GM23338 (cell line): ENCODE data around the gene FLNB. TPM values are rescaled to one million over a fixed set of nuclear protein-coding genes. Genes with fewer than 3 reads are reported as not detected.

Experiments
- ATAC-seq: fragments of 200-7000 bp; cut with Tn5 transposase; 3 replicates; pipeline ENCODE4 v1.9.1; 2020
- DNase-seq: peaks from one replicate; pipeline ENCODE4 v3.0.0-alpha.2; 2015; ENCODE audit warnings: low spot score
- H2AFZ ChIP-seq: fragments of 200-600 bp; sonication (generic); 2 replicates; pipeline ENCODE4 v1.8.0; 2016; ENCODE audit warnings: antibody characterized with exemption, mild to moderate bottlenecking, moderate library complexity
- H3F3A ChIP-seq: fragments of 200-600 bp; sonication (generic); replicated peaks from 2 replicates; pipeline ENCODE4 v1.8.0; 2017; ENCODE audit warnings: antibody characterized with exemption, mixed run types, low read depth
- H3K27ac ChIP-seq: fragments of 200-600 bp; sonication (generic); 2 replicates; pipeline ENCODE4 v1.6.1; 2016; ENCODE audit warnings: low read depth
- H3K27me3 ChIP-seq: fragments of 200-600 bp; sonication (generic); 2 replicates; pipeline ENCODE4 v1.8.0; 2016; ENCODE audit warnings: mild to moderate bottlenecking, mixed run types, moderate library complexity; ENCODE audit not compliant: insufficient read depth
- H3K36me3 ChIP-seq: fragments of 200-600 bp; sonication (generic); 2 replicates; pipeline ENCODE4 v1.8.0; 2016; ENCODE audit warnings: mild to moderate bottlenecking; ENCODE audit not compliant: insufficient read depth
- H3K4me1 ChIP-seq: fragments of 200-600 bp; sonication (generic); 2 replicates; pipeline ENCODE4 v1.8.0; 2016; ENCODE audit warnings: mild to moderate bottlenecking, moderate library complexity; ENCODE audit not compliant: insufficient read depth
- H3K4me2 ChIP-seq: fragments of 200-600 bp; sonication (generic); 2 replicates; pipeline ENCODE4 v1.7.1; 2017; ENCODE audit warnings: mixed run types
- H3K4me3 ChIP-seq: fragments of 200-600 bp; sonication (generic); 2 replicates; pipeline ENCODE4 v1.6.1; 2016; ENCODE audit warnings: mixed run types
- H3K79me2 ChIP-seq: fragments of 200-600 bp; sonication (generic); replicated peaks from 2 replicates; pipeline ENCODE4 v1.8.0; 2017; ENCODE audit warnings: mild to moderate bottlenecking; ENCODE audit not compliant: insufficient read depth
- H3K9me2 ChIP-seq: fragments of 200-600 bp; sonication (generic); 2 replicates; pipeline ENCODE4 v1.8.0; 2017; ENCODE audit not compliant: insufficient read depth
- H4K20me1 ChIP-seq: fragments of 200-600 bp; sonication (generic); replicated peaks from 2 replicates; pipeline ENCODE4 v1.8.0; 2017; ENCODE audit warnings: mild to moderate bottlenecking; ENCODE audit not compliant: insufficient read depth
- H3K27ac Mint-ChIP-seq: 2 replicates; pipeline ENCODE4 v1.8.0; 2020; ENCODE audit warnings: inconsistent platforms, mild to moderate bottlenecking, moderate library complexity, mixed read lengths
- H3K27me3 Mint-ChIP-seq: 3 replicates; pipeline ENCODE4 v1.8.0; 2022; ENCODE audit warnings: low read depth, mild to moderate bottlenecking, moderate library complexity, mixed read lengths, inconsistent platforms; ENCODE audit not compliant: insufficient read depth, poor library complexity
- H3K36me3 Mint-ChIP-seq: 3 replicates; pipeline ENCODE4 v1.8.0; 2021; ENCODE audit warnings: low read depth, mild to moderate bottlenecking, inconsistent platforms, moderate library complexity, mixed read lengths
- H3K4me1 Mint-ChIP-seq: 3 replicates; pipeline ENCODE4 v1.8.0; 2020; ENCODE audit warnings: mild to moderate bottlenecking, inconsistent platforms, mixed read lengths
- H3K4me3 Mint-ChIP-seq: 3 replicates; pipeline ENCODE4 v1.8.0; 2021; ENCODE audit warnings: moderate library complexity, mild to moderate bottlenecking, inconsistent platforms, mixed read lengths
- H3K9me3 Mint-ChIP-seq: 3 replicates; pipeline ENCODE4 v1.8.0; 2020; ENCODE audit warnings: moderate library complexity, mild to moderate bottlenecking, inconsistent platforms, mixed read lengths
- CTCF ChIP-seq, 2 experiments: fragments of 200-600 bp in 1 of 2; sonication (generic) in 1 of 2; conservative IDR thresholded peaks; 2 replicates each; pipeline versions ENCODE4 v1.5.1 to v1.6.1; 2016 to 2017; ENCODE audit warnings: antibody characterized with exemption in 2 of 2, low read depth in 2 of 2, mild to moderate bottlenecking in 2 of 2, moderate library complexity in 1 of 2
- EZH2phosphoT487 ChIP-seq: fragments of 200-600 bp; sonication (generic); IDR thresholded peaks from one replicate; pipeline ENCODE4 v1.8.1; 2018; ENCODE audit warnings: antibody characterized with exemption; ENCODE audit not compliant: unreplicated experiment
- NANOG ChIP-seq: IDR thresholded peaks from 2 replicates; pipeline ENCODE4 v1.6.1; 2016; ENCODE audit warnings: antibody characterized with exemption, borderline replicate concordance
- ZNF462 ChIP-seq: fragments of 250-450 bp; sonication (Bioruptor Pico); IDR thresholded peaks from 2 replicates; pipeline ENCODE4 v1.5.0; 2020; ENCODE audit warnings: mild to moderate bottlenecking, moderate library complexity
- polyA plus RNA-seq: library from polyadenylated mRNA; unstranded; fragments of >200 nt; fragmentation: Nextera tagmentation; extraction: Ambion mirVana; gene quantifications from 2 replicates; pipeline ENCODE4 v1.2.1, GENCODE V29; 2016
- total RNA-seq: library from RNA; depleted of rRNA; stranded (reverse); fragments of >200 nt; shearing (Covaris generic); gene quantifications from 2 replicates; pipeline ENCODE4 v1.2.3, GENCODE V29; 2014

The FLNB gene
- total and polyA plus RNA-seq, 2 experiments from 2014 or later, result 39.7 to 179 TPM

DNA sequence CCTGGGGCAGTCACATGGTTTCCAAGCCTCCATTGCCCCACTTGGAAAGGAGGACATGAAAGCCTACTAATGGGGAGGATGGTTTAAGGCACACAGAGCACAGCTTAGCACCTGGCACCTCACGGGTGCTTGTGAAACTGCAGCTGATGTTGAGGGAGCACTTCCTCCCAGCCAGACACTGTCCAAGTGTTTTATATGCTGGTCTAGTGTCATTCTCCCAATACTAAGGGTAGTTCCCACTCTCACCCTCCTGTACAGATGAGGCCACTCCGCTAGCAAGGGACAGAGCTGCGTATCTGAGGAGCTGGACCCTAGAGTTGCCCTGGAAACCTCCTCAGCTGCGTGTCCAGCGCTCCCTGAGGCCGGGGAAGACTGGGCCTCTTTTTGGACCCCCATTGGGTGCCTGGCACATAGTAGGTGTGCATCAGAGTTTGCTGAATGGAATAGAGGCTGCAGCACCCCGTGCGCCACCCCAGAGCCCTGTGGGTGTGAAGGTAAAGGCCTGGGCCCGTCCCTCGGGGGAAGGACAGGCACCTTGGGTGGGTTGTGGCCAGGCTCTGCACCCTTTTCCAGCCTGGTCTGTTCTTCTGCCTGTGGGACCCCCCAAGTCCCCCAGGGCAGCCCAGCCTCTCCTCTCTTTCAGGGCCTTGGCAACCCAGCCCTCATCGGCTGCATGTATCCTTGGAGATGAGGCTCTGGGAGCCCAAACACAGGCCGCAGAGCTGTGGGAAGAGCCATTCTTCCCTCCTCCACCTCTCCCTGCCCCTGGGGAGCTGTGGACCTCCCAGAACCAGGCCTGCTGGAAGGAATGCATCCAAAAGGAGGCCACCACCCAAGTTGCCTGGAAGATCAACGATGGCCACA, 171.2 kb downstream of the FLNB start:
- Histone ChIP-seq H3K27ac (no peak overlapping the region), H3F3A (0 out of 2 replicates have a peak, but pooled peaks cover 4% of the 10 kb centered on the region), H3K9me2 (no peaks in the 10 kb centered on the region; the same call in 1 of the 2 replicates), H4K20me1 (no peaks in the 10 kb centered on the region), H3K79me2 (no peaks in the 10 kb centered on the region), H3K4me1 (peaks cover 16% of the 10 kb centered on the region), H3K4me2 (no peak overlapping the region), H3K4me3 (no peak overlapping the region), H3K27me3 (no peaks in the 10 kb centered on the region), H2AFZ (no peak overlapping the region), H3K36me3 (no peaks in the 10 kb centered on the region)
- DNase-seq (no peak), ATAC-seq (no peak)
- Mint-ChIP-seq H3K27me3 (peaks cover 7% of the 10 kb centered on the region), H3K9me3 (no peaks in the 10 kb centered on the region; the same call in 2 of the 3 replicates), H3K4me1 (peaks cover 19% of the 10 kb centered on the region), H3K4me3 (no peak overlapping the region), H3K36me3 (no peaks in the 10 kb centered on the region), H3K27ac (no peak overlapping the region)
- TF ChIP-seq NANOG (no peak), CTCF (conservative IDR thresholded peaks at IDR 0.05; ENCODE audit: low read depth in 2 of 2) (no peak), EZH2phosphoT487 (no peak), ZNF462 (no peak)
